HG03175 (cell line): ENCODE data around the gene WIZ.

Experiments used
- ATAC-seq: cut with Tn5 transposase; IDR thresholded peaks from one replicate; pipeline ENCODE4 v1.9.1; 2021; ENCODE audit warnings: mild to moderate bottlenecking, moderate library complexity; ENCODE audit not compliant: unreplicated experiment

Gene WIZ

DNA sequence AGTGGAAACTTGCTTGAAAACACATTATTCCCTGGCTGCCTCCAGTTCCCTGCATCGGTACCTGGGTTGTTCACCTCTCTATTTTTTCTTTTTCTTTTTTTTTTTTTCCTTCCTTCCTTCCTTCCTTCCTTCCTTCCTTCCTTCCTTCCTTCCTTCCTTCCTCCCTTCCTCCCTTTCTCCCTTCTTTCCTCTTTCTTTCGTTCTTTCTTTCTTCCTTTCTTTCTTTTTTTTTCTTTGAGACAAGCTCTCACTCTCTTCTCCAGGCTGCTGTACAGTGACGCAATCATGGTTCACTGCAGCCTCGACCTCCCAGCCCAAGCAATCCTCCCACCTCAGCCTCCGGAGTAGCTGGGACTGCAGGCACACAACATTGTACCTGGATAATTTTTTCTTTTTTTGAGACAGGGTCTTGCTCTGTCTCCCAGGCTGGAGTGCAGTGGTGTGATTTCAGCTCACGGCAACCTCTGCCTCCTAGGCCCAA lies 18.0 kb upstream of the WIZ start:
- no peak for ATAC-seq

DNA sequence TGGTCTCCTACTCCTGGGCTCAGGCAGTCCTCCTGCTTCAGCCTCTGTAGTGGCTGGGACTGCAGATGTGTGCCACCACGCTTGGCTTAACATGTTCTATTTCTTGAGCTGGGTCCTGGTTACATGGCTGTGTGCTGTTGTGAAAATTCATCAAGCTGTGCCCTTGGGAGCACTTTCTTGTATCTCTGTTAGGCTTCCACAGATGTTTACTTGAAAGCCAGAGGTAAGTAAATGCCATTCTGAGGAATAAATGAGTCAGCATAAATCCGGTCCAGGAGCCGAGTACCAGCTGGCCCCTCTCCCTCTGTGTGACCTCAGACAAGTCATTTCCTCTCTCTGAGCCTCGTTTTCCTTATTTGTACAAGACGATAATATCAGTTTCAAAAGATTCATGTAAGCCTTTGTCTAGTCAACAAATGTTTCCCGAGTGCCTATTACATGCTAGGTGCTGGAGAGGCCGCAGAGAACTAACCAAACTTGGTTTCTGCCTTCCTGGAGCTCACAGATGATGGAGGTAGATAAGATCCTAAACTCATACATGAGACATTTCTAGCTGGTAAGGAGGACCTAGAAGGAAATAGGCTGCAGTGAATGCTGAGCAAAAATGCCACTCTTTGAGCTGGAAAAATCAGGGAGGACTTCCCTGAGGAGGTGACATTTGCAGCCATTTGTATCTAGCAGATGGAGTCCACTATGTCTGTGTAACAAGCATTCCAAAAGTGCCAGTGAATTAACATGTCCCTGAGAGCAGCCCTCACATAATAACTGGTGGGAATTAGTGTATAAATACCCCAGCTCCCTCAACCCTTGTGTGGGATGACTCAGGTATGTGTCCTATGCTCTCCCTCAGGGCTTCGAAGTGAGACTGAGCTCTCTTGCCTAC lies 17.3 kb upstream of the WIZ start:
- ATAC-seq, result peak; percentile 54

DNA sequence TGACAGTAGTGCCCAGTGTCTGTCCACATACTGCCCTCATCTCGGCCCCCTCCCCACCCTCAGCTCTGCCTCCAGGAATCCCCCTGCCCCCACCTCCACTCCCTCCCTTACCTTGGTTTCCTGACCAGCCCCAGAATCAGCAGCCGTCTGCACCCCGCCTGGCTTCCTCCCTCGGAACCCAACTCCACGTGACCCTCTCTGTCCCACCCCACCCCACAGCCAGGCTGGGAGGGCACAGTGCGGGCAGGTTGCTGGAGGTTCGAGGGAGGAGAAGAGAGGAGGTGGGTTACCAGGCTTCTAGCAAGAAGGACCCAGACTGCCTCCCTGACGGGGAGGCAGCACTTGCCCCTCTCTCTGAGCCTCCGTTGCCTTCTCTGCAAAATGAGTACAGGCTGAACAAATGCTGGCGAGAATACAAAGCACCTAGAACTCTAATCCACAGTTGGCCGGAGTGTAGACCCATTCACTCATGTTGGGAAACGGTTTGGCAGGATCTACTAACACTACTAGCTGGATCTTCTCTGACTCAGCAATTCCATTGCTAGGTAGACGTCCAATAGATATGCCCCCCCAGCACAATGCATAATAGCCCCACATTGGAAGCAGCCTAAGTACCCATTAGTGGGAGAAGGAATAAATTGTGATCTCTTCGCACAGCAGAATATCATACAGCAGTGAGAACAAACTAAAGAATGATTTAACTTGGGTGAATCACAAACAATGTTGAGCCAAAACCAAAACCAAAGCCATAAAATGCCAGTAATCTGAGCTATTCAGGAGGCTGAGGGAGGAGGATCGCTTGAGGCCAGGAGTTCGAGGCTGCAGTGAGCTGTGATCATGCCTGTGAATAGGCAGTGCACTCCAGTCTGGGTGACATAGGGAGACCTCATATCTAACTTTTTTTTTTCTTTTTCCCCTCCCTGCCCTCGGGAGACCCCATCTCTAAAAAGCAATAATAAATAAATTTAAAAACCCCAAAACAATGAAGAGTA lies 14.9 kb upstream of the WIZ start, which contains the start of gene RASAL3:
Gene RASAL3, minus strand, starts transcription at position 151 of the 992 bp plus-strand sequence. CDS start 186 bp downstream, outside the sequence.
- no peak for ATAC-seq

DNA sequence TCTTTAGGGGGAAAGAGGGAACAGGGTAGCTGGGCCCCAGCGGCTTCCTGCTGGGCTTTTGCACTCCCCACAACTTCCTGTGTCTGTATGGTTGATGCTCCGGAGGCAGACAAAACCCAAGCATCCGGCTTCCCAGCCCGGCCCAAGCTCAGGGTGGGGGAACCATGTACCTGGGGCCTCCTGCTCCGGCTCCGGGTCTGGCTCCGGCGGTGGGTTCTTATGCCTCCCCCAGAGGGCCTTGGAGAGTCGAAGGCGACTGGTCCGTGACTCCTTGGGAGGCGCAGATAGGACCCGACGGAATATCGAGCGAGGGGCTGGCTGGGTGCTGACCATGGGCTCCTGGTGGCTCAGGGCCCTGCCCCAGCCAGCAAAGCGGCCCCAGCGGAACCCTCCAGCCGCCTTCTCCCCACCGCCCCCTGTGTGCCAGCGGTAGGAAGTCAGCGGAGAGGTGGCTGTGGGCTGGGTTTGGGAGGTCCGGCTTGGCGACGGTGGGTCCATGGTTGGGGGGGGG lies 14.2 kb upstream of the WIZ start:
- no peak for ATAC-seq

DNA sequence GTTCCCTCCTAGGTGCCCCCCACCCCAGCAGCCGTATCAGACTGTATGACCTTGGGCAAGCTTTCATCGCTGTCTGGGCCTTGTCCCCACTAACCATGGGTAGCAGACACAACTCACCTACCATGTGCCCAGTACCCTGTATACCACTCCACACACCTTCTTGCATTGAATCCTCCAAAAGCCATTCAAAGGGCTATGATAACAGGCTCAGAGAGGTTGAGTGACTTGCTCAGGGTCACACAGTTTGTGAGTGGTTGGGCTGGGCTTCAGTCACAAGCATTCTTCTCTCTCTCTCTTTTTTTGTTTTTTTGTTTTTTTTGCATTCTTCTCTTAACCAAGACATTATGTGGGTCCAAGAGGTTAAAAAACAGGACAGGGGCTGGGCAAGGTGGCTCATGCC lies 11.9 kb upstream of the WIZ start:
- no peak for ATAC-seq

DNA sequence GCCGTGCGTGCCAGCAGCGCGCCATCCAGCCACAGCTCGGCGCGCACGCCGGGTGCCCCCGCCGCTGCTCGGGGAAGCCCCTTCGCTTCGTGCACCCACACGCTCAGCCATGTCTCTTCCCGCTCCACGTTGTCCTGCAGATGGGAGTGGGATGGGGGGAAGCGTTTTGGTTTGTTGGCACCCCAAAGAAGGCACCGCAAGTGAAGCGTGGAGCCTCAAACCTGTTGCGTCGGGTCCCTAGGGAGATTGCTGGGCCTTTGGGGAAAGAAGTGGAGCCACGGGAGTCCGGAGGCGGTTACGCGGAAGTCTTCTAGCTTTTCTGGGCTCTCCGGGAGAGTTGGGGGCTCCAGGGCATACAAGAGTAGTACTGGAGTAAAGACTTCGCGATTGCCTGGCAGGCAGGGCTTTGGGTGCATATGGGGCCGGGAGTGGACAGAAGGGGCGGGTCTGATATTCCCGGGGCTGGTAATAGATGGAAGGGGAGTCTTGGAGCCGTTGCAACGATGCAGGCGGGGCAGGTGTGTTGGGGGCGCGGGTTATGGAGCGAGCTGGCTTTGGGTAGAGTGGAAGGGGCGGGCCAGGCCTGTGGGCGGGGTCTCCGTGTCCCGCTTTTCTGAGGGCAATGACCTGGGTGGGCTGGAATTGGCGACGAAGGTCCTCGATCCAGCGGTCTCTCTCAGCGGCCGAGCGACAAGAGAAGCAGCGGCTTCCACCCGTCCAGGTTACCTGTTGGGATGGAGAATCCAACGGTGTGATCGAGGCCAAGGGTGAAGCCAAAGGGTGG lies 8.1 kb upstream of the WIZ start:
- no peak for ATAC-seq

DNA sequence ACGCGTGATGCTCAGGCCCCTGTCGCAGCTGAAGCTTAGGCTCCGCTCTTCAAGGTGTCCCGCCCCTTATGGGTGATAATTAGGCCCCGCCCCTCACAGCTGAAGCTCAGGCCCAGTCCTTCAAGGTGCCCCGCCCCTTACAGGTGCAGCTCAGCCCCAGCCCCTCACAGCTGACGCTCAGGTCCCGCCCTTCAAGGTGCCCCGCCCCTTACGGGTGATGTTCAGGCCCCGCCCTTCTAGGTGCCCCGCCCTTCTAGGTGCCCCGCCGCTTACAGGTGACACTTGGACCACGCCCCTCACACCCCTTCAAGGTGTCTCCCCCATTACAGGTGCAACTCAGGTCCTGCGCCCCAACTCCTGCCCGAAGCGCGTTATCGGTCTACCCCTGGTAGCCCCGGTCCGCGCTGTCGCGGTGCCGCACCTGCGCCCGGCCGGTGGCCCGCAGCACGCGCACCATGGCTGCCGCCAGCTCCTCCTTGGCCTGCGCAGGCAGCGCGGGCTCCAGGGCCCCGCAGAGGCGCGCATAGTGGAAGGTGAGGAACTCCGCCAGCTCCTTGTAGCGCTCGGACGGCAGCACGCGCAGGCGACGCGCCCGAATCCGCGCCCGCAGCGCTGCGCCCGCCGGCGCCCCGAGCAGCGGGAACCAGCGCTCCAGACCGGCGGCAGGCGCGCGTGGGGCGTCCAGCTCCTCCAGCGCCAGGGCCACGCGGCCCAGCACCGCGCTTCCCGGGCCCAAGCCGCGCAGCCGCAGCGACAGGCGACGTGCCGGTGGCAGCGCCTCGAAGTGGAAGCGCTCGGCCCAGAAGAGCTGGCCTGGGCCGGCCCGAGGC lies 7.3 kb upstream of the WIZ start:
- no peak for ATAC-seq

DNA sequence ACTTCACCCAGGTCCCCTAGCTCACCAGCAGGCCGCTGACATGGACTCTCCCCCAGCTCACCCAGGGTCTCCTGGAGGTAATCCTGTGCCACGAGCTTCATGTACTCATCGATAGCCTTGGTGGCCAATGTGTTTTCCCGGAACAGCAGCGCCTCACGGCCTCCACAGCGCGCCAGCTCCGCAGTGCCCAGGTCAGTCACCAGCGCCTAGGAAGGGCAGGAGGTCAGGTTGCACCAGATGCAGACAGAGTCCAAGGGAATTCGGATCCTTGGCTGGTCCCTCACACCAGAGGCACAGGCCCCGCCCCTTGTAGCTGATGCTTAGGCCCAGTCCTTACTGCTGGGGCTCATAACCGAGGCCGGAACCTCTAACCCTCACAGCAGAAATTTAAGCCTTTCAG lies 6.7 kb upstream of the WIZ start:
- ATAC-seq, result no peak

DNA sequence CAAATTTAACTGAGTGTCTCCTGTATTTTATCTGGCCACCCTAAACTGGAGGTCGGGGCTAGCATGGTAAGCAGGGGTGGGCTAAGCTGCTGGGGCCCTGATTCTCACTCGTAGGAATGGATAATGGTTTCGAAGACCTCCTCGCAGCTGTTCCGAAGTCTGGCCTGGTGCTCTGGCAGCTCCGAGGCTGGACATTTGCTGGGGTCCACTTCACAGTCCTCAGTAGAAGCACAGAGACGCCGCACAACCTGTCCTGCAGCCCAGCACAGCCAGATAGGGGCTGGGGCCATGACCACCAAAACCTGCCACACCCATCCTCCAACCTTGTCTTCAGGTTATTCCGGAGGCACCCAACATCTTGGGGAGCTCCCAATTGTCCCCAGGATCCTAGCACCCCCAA lies 6.2 kb upstream of the WIZ start:
- no peak for ATAC-seq

DNA sequence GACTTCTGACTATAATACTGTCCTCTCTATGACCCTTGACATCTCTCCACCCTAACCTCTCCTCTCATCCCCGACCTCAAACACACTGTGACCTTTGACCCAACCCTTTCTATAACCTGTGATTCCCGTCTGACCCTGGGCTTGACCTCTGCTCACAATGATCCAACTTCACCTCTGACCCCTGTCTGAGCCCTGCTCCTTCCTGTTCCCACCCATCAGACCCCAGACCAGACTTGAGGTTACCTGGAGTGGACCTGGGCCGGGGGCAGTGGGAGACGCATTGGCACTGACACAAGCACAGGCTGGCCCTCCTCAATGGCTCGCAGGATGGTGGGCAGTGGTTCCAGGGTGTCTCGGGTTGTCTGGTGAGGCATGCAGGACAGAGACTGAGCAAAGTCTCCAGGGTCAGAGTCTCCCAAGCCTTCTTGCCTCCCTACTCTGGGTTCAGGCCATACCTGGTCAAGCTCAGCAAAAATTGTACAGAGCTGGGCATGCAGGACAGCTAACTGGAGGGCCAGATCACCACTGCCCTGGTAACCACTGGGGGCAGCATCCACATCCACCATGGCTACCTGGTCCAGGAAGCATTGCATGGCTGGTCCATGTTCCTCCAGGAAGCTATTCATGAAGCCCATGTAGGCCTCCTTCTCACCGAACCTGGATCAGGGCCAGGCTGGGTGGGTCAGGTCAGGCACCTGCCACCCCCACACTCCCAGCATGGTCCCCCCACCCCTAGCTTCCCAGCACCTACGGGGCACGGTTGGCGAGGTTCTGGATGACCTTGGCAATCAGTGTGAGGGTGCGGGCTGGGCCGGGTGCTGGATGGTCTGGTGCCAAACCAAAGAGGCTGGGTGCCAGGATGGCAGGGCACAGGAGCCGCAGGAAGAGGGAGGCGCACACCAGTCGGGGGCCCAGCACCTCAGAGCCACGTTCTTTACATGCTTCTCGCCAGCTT lies 4.4 kb upstream of the WIZ start:
- no peak for ATAC-seq

DNA sequence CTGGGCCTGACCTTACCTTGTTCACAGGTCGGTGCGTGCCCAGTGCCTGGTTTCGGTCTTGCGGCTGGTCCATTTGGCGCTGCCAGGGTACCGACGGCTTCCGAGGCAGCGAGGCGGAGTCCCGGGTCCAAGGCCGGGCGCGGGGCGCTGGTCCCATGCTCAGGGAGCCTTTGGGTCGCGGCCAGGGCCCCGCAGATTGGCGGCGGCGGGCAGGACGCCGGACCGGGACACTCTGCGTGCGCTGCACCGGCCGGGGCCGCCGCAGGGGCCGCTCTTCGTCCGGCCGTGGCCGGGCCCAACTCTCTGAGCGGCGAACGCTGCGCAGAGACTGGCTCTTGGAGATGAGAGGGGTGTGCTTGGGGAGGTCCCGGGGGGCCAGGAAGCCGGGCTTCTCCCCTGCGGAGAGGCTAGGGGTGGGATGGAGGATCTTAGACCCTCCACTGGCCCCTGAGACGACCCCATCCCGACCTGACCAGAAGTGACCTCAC lies 3.4 kb upstream of the WIZ start:
- ATAC-seq, result no peak

DNA sequence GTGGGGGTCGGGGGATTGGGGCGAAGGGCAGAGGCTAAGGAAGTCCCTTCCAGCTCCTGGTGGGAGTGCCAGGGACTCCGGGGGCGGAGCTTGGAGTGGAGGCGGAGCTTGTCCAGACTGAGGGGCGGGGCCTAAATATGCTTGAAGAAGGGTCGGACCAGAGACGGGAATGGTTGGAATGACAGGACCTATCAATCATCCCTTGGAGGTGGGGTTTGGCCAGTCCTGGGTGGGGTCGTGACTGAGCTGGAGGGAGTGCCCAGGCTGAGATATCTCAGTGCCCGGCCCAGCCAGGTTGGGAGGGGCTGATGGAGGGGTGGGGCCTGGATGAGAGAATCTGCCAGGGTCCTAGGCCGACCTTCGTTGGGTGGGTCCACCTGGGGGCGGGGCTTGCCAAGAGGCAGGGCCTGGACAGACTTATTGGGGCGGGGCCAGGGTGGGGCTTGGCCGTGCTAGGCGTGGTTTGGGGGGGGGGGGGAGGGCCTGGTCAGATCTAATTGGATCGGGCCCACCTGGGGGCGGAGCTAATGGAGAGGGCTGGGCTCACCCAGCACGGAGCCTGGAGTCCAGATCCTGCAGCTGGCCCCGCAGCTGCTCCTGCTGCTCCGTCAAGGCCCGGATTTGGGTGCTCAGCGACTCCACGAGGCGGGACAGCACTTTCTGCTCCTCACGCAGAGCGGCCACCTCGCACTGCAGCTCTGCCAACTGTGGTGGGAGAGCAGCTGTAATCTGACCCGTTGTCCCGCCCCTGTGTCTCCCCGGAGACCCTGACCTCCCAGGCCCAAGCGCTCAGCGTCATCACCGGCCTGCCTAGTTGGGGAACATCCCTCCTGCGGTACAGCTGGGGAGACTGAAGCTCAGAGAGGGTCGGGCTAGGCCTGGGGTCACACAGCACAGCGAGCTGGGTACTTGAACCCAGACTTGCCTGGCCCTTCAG lies 2.6 kb upstream of the WIZ start:
- no peak for ATAC-seq

DNA sequence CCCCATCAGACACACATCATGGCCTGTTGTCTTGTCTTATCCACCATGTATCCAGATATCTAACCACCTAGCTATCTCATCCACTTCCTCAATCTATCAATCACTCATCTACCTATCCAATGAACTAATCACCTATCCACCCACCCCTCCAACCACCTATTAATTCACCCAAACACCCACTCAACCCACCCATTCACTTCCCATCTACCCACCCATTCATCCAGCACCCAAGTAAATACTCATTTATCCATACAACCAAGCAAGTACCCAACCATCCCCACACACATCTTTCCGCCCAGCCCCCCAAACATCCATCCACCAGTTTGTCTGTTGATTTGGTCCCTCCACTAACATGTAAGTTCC lies 753 bp upstream of the WIZ start:
- ATAC-seq, result no peak

DNA sequence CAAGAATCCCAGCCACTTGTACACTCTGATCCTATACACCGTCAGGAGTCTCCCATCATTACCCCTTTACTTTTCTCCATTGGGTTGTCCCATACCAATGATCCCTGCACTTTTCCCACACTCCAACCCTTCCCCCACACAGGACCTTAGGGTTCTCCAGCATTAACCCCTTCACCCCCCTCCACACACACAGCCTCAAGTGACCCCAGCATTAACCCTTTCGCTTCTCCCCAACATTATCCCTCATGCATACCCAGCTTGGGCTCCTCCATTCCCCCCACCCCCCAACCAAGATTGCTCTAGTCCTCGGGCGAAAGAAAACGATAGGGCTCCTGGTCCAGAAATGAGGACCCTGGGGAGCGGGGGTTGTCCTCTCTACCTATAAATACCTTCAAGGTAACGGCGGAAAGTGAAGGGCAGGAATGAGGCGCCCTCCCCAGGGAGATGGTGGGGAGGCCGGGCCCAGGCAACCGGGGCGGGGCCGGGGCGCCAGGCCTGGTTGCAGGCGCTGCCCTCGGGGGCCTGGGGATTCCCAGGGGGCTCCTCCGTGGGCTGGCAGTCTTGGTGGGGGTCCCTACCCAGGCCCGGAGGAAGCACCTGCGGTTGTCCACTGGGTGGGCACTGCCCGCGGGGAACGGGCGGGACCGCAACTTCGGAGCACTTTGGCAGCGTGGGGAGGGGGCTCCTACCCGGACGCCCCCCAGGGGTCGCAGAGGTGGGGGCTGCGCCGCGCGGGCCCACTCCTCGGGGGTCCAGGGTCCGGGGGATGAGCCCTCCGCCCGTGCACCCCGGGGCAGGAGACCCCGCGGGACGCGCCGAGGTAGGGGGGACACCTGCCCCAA lies 757 bp downstream of the WIZ start:
- no peak for ATAC-seq

DNA sequence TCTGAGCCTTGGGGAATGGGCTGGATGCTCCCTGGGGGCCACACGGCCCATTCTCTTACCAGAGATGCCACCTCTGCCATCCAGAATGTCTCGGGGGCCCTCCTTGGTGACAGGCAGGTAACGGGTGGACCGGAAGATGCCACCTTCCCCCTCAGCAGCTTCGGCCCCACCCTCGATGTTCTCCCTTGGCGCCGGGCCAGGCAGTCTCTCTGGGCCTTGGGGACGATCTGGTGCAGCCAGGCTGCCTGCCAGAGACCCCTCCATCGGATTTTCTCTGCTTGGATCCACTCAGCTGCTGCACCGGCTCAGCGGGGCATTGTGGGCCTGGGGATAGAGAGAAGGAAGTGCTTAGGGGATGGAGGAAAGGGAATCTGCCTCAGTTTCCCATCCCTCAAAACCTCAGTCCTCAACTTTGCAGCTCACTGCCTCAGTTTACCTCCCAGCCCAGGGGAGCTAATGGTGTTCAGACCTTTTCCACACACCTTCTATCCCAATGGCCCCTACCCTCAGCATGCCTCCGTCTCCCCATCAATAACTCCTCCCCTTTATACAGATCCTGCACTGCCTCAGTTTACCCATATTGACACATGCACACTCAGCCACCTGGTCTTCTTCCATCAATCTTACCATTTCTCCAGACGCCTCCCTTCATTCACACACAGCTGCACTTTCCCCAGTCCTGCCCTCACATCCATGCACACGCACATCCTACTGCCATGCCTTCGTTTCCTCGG lies 1.5 kb downstream of the WIZ start:
- no peak for ATAC-seq

DNA sequence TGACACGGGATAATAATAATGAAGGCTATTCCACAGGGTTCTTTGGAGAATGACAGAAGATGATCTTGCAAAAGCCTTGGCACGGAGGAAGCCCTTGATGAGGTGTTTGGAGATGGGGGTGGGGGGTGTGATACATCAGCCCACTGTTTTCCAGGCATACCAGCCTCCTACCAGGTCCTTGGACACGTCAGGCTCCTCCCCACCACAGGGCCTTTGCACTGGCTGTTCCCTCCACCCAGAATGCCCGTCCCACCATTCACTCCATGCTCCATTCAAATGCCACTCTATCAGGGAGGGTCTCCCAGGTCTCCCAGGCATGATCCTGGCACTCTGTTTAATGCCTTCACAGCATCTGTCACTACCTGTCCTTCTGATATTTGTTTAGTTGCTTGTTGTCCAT lies 2.7 kb downstream of the WIZ start:
- ATAC-seq, result no peak
